Adrenal gland (tissue), 19 donors: ENCODE results near the gene CCDC27. TPM values are rescaled to one million over a fixed set of nuclear protein-coding genes. Genes with fewer than 3 reads are reported as not detected.
A peak's percentile ranks its signal among the peaks of the same experiment; 100 is the strongest.

Experiments
- DNase-seq, 7 donors: peaks; one replicate each; pipeline ENCODE4 v3.0.0-alpha.2; 2019 to 2020
- H3K27ac ChIP-seq, 5 donors: fragments of 200-600 bp; sonication (generic) in 4 of 5; 1 replicate in 3 of 5; 2 replicates in 2 of 5; pipeline versions ENCODE4 v1.5.1 to v1.8.0; 2016 to 2020; ENCODE audit warnings: mild to moderate bottlenecking in 1 of 5
- H3K27me3 ChIP-seq: fragments of 200-600 bp; 2 replicates; pipeline ENCODE4 v1.8.0; 2021
- H3K36me3 ChIP-seq, 2 donors: fragments of 200-600 bp; replicated peaks in 1 of 2; 1 replicate in 1 of 2; 2 replicates in 1 of 2; pipeline versions ENCODE4 v1.5.1 to v1.8.0; 2018 to 2022
- H3K4me1 ChIP-seq, 2 donors: fragments of 200-600 bp; replicated peaks in 1 of 2; 1 replicate in 1 of 2; 2 replicates in 1 of 2; pipeline versions ENCODE4 v1.5.1 to v1.8.0; 2018 to 2021
- H3K4me3 ChIP-seq, 4 donors: fragments of 200-600 bp; sonication (generic) in 3 of 4; one replicate each; pipeline ENCODE4 v1.5.1; 2016 to 2018
- H3K9me3 ChIP-seq, 3 donors: fragments of 200-600 bp; sonication (generic) in 1 of 3; replicated peaks in 1 of 3; 1 replicate in 2 of 3; 2 replicates in 1 of 3; pipeline versions ENCODE4 v1.5.1 to v1.8.0; 2016 to 2021
- CTCF ChIP-seq, 6 experiments: fragments of 450-650 bp in 4 of 6; fragments of 200-600 bp in 2 of 6; sonication (generic) in 1 of 6; IDR thresholded peaks; 1 replicate in 5 of 6; 2 replicates in 1 of 6; pipeline versions ENCODE4 v1.5.1 to v1.8.0; 2016 to 2021; ENCODE audit warnings: antibody characterized with exemption in 6 of 6, mild to moderate bottlenecking in 2 of 6, moderate library complexity in 1 of 6
- POLR2A ChIP-seq, 2 donors: fragments of 450-650 bp; IDR thresholded peaks; one replicate each; pipeline ENCODE4 v1.6.1; 2017; ENCODE audit warnings: antibody characterized with exemption in 2 of 2, mild to moderate bottlenecking in 2 of 2, moderate library complexity in 1 of 2
- WGBS, 4 donors: extraction: QIAGEN DNeasy Blood & Tissue Kit in 2 of 4; methylation state at CpG; one replicate each; pipeline versions ENCODE4 v1.1.5 to v1.1.7; 2013 to 2017; 5-methylcytosine and 5-hydroxymethylcytosine counted together
- intact Hi-C, 2 donors: fragments of 100-400 bp; cut with DNase I; formaldehyde crosslinking; loops; one replicate each; pipeline versions ENCODE4 v1.14.1 to v1.15.0; 2022 to 2023
- long read RNA-seq, 10 donors: library from polyadenylated mRNA in 3 of 10; unstranded in 2 of 10; stranded (forward) in 1 of 10; transcript quantifications; one replicate each; pipeline ENCODE4 v2.0.0 and lab custom pipeline, GENCODE V29; 2021 to 2026
- polyA plus RNA-seq, 3 donors: library from polyadenylated mRNA; stranded (reverse); fragments of 200-250 nt in 2 of 3; fragments of 350-450 nt in 1 of 3; fragmentation: Illumina TruSeq in 1 of 3; extraction: RNeasy Lipid Tissue Mini Kit (QIAGEN cat#74804) in 1 of 3; gene quantifications; one replicate each; pipeline ENCODE4 v1.2.3, GENCODE V29; 2013 to 2014
- total RNA-seq, 9 donors: library from RNA; depleted of rRNA in 4 of 9; stranded (reverse); fragments of >200 nt in 4 of 9; fragments of 120-200 nt in 1 of 9; fragmentation: NEBNext Ultra II Directional in 1 of 9; extraction: Animal tissue kit (Norgen Biotek cat#: 25700) in 1 of 9; gene quantifications; one replicate each; pipeline versions ENCODE4 v1.1.0 to v1.2.4, GENCODE V29; 2013 to 2023
- donor health status: healthy with polysubstance abuse.
- donor health status: Bipolar disorder and iron deficiency.
- donor health status: DM: yes; HTN: yes; CAD: no.
- donor health status: DM: no; HTN: no; CAD: no.
- donor health status: DM: no; HTN: no; CAD: no.
- donor health status: DM: yes; HTN: yes; CAD: no.

CCDC27 gene
- total RNA-seq = not detected
- polyA plus RNA-seq = not detected
- long read RNA-seq, donor 1 = 0 reads
- long read RNA-seq, donor 2 = 0 reads
- long read RNA-seq, donor 3 = 0 reads
- long read RNA-seq, donor 4 = 0 reads
- long read RNA-seq, donor 5 = 0 reads
- long read RNA-seq, donor 6 = 0 reads
- long read RNA-seq, donor 7 = 0 reads
- long read RNA-seq, donor 8, partial matches to known transcripts = 0 of 20 reads
- long read RNA-seq, donor 8, other reads (novel, unspliced or antisense) = 20 of 20 reads
- long read RNA-seq, donor 9 = 0 reads
- long read RNA-seq, donor 10 = 0 reads

GRCh38 chr1:3752400-3752945 is at the start of gene CCDC27:
CCDC27 (plus strand) TSS chr1:3752450; CDS start chr1:3752482, 32 bp downstream.
- Histone ChIP-seq H3K4me1 (peaks cover 0 to 5% of the 10 kb centered on the region in 2 donors), H3K9me3 (no peaks in the 10 kb centered on the region), H3K27me3 (peaks cover 4% of the 10 kb centered on the region), H3K4me3 (no peak within 1 kb of the TSS), H3K27ac (no peak within 1 kb of the TSS), H3K36me3 (no peaks in the 10 kb centered on the region)
- WGBS, 4 donors = 77 to 90% (median 88%) methylated on average over 7 to 17 of the region's 17 CpGs
- TF ChIP-seq CTCF (IDR thresholded peaks at IDR 0.05) (no peak), POLR2A (IDR thresholded peaks at IDR 0.05) (no peak)
- no peak for DNase-seq
- intact Hi-C loops = no loop called here

GRCh38 chr1:3702528-3702927 is 49.7 kb upstream of the CCDC27 start:
- H3K27ac ChIP-seq = no peak overlapping the region
- no peak for DNase-seq
- intact Hi-C loops = no loop called here
- WGBS, 4 donors = 70 to 84% (median 78%) methylated on average over 14 to 19 of the region's 19 CpGs
- no peaks in the 10 kb centered on the region for H3K4me1 ChIP-seq
- H3K4me3 ChIP-seq = no peak overlapping the region
- no peaks in the 10 kb centered on the region for H3K36me3 ChIP-seq
- TF ChIP-seq CTCF (IDR thresholded peaks at IDR 0.05) (no peak), POLR2A (IDR thresholded peaks at IDR 0.05) (no peak)
- H3K9me3 ChIP-seq = no peaks in the 10 kb centered on the region
- peaks cover under 1% of the 10 kb centered on the region for H3K27me3 ChIP-seq

- peaks cover 7% of the 10 kb centered on the region for H3K27me3 ChIP-seq
- H3K36me3 ChIP-seq = no peaks in the 10 kb centered on the region
- TF ChIP-seq CTCF (IDR thresholded peaks at IDR 0.05) (no peak), POLR2A (IDR thresholded peaks at IDR 0.05) (no peak)
- intact Hi-C loops = no loop called here
- WGBS, 4 donors = 66 to 80% (median 72%) methylated on average over 15 to 21 of the region's 21 CpGs
- H3K4me3 ChIP-seq = no peak overlapping the region
- H3K9me3 ChIP-seq = no peaks in the 10 kb centered on the region
- H3K4me1 ChIP-seq = no peaks in the 10 kb centered on the region
- peak in 2 of 7 donors; percentile 31 to 34 for DNase-seq
- no peak overlapping the region for H3K27ac ChIP-seq
These were observed 49.1 kb upstream of the CCDC27 start for GRCh38 chr1:3702990-3703728.

GRCh38 chr1:3703786-3704371 is 48.4 kb upstream of the CCDC27 start:
- H3K27me3 ChIP-seq = peaks cover 9% of the 10 kb centered on the region
- intact Hi-C loops = no loop called here
- no peak for TF ChIP-seq CTCF (IDR thresholded peaks at IDR 0.05)
- no peak for TF ChIP-seq POLR2A (IDR thresholded peaks at IDR 0.05)
- DNase-seq = no peak
- no peak overlapping the region for H3K4me3 ChIP-seq
- no peak overlapping the region for H3K27ac ChIP-seq
- no peaks in the 10 kb centered on the region for H3K4me1 ChIP-seq
- no peaks in the 10 kb centered on the region for H3K36me3 ChIP-seq
- WGBS, 4 donors = 72 to 76% (median 74%) methylated on average over 27 to 28 of the region's 28 CpGs
- H3K9me3 ChIP-seq = no peaks in the 10 kb centered on the region
